Calu3 (cell line): ENCODE data around the gene CRACDL. TPM values are rescaled to one million over a fixed set of nuclear protein-coding genes. Genes with fewer than 3 reads are reported as not detected.

ENCODE experiments used
- Bru-seq: library from RNA; stranded (reverse); fragments of 400-500 nt; gene quantifications from one replicate; lab custom pipeline; 2021; lab: Mats Ljungman, UMichigan
- BruChase-seq, 2 experiments: library from RNA; stranded (reverse); fragments of 400-500 nt; gene quantifications; one replicate each; lab custom pipeline; 2021; lab: Mats Ljungman, UMichigan
- BruUV-seq: library from RNA; stranded (reverse); fragments of 400-500 nt; replicated peaks from 2 replicates; lab custom pipeline; 2021; lab: Mats Ljungman, UMichigan
- CTCF ChIA-PET: fragments of 300-600 bp; sonication (Branson Sonifier 250); formaldehyde crosslinking; loops from one replicate; lab custom pipeline; 2022; ENCODE audit warnings: antibody characterized with exemption; lab: Charles Lee
- DNase-seq: peaks from one replicate; pipeline ENCODE4 v3.0.0; 2022
- H3K27ac Mint-ChIP-seq: one replicate; pipeline ENCODE4 v1.8.0; 2022; ENCODE audit warnings: mixed read lengths; ENCODE audit not compliant: unreplicated experiment
- H3K27me3 Mint-ChIP-seq: one replicate; pipeline ENCODE4 v1.8.0; 2022; ENCODE audit warnings: mixed read lengths; ENCODE audit not compliant: unreplicated experiment
- H3K36me3 Mint-ChIP-seq: one replicate; pipeline ENCODE4 v1.8.0; 2022; ENCODE audit warnings: mild to moderate bottlenecking, moderate library complexity, mixed read lengths; ENCODE audit not compliant: insufficient read depth, unreplicated experiment
- H3K4me1 Mint-ChIP-seq: one replicate; pipeline ENCODE4 v1.8.0; 2022; ENCODE audit warnings: mild to moderate bottlenecking, low read depth, mixed read lengths; ENCODE audit not compliant: unreplicated experiment
- H3K4me3 Mint-ChIP-seq: one replicate; pipeline ENCODE4 v1.8.0; 2022; ENCODE audit warnings: mild to moderate bottlenecking, low read depth, moderate library complexity, mixed read lengths; ENCODE audit not compliant: unreplicated experiment
- H3K9me3 Mint-ChIP-seq: one replicate; pipeline ENCODE4 v1.8.0; 2022; ENCODE audit warnings: low read depth, mixed read lengths; ENCODE audit not compliant: unreplicated experiment
- intact Hi-C: fragments of 100-400 bp; cut with micrococcal nuclease; formaldehyde crosslinking; loops from one replicate; pipeline ENCODE4 v1.10.0; 2022; ENCODE audit not compliant: unreplicated experiment
- long read RNA-seq: library from polyadenylated mRNA; stranded (forward); transcript quantifications from one replicate; pipeline ENCODE4 v2.0.0, GENCODE V29; 2022
- total RNA-seq: library from RNA; stranded (reverse); gene quantifications from 2 replicates; pipeline ENCODE4 v1.2.3, GENCODE V29; 2022
- TF ChIP-seq, protein P1 (sequence below): fragments of 200-600 bp; IDR thresholded peaks from one replicate; pipeline ENCODE4 v1.8.0; 2022; ENCODE audit warnings: antibody characterized with exemption; ENCODE audit not compliant: unreplicated experiment

CRACDL gene, protein sequence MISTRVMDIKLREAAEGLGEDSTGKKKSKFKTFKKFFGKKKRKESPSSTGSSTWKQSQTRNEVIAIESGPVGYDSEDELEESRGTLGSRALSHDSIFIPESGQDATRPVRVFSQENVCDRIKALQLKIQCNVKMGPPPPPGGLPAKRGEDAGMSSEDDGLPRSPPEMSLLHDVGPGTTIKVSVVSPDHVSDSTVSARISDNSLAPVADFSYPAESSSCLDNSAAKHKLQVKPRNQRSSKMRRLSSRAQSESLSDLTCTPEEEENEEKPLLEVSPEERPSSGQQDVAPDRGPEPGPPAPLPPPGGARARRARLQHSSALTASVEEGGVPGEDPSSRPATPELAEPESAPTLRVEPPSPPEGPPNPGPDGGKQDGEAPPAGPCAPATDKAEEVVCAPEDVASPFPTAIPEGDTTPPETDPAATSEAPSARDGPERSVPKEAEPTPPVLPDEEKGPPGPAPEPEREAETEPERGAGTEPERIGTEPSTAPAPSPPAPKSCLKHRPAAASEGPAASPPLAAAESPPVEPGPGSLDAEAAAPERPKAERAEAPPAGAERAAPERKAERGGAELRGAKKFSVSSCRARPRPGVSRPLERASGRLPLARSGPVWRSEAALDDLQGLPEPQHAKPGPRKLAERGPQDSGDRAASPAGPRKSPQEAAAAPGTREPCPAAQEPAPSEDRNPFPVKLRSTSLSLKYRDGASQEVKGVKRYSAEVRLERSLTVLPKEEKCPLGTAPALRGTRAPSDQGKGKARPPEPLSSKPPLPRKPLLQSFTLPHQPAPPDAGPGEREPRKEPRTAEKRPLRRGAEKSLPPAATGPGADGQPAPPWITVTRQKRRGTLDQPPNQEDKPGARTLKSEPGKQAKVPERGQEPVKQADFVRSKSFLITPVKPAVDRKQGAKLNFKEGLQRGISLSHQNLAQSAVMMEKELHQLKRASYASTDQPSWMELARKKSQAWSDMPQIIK
- total RNA-seq (16.2 and 24.3 TPM in 2 replicates), Bru-seq, nascent RNA (percentile 63 among the genes with signal in this experiment), BruChase-seq, experiment 1, labeled RNA remaining after a 6-hour chase (percentile 46 among the genes with signal in this experiment), BruChase-seq, experiment 2, labeled RNA remaining after a 2-hour chase (percentile 49 among the genes with signal in this experiment)
- long read RNA-seq, partial matches to known transcripts = 2 of 8 reads
- long read RNA-seq, other reads (novel, unspliced or antisense) = 5 of 8 reads

DNA sequence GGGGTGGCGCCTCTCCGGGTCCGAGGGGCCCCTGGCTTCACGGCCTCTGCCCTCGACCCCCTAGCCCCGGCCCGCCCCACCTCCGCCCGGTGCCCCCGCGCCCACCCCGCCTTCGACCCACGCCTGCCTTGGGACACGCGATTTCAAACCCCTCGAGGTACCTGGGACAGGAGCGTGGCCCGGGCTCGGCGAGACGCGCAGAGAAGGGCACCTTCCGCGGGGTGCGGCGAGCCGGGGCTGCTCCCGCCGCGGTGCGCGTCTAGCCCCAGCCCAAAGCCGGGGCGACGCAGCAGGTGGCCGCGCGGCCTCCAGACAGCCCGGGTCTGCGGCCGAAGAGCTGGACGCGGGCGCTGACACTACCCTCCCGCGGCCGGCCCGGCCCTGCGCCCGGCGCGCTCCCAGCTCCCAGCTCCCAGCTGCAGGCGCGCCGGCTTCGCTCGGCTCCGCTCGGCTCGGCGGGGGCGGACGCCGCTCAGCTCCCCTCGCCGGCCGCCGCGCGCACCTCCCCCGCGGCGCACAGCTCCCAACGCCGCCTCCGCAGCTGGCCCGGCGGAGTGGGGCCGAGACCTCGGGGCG, at the start of gene CRACDL:
CRACDL (minus strand) TSS at position 449 of the 576 bp plus-strand sequence. CDS start 89,425 bp downstream, outside the sequence.
- Mint-ChIP-seq H3K4me1 (peaks cover 9% of the 10 kb centered on the region), H3K27me3 (peaks cover 53% of the 10 kb centered on the region), H3K36me3 (no peaks in the 10 kb centered on the region), H3K27ac (no peak within 1 kb of the TSS), H3K4me3 (peak within 1 kb of the TSS; percentile 66), H3K9me3 (no peaks in the 10 kb centered on the region)
- DNase-seq = peak; percentile 37
- CTCF ChIA-PET = interaction anchor here (0.7 to 0.8 kb wide), 2 partner anchors 36 to 286 kb away, joined by 3 to 4 read pairs; no protein-coding TSS in a partner anchor
- BruUV-seq = no TSS peak
- intact Hi-C loops = no loop called here
- TF ChIP-seq, protein P1, sequence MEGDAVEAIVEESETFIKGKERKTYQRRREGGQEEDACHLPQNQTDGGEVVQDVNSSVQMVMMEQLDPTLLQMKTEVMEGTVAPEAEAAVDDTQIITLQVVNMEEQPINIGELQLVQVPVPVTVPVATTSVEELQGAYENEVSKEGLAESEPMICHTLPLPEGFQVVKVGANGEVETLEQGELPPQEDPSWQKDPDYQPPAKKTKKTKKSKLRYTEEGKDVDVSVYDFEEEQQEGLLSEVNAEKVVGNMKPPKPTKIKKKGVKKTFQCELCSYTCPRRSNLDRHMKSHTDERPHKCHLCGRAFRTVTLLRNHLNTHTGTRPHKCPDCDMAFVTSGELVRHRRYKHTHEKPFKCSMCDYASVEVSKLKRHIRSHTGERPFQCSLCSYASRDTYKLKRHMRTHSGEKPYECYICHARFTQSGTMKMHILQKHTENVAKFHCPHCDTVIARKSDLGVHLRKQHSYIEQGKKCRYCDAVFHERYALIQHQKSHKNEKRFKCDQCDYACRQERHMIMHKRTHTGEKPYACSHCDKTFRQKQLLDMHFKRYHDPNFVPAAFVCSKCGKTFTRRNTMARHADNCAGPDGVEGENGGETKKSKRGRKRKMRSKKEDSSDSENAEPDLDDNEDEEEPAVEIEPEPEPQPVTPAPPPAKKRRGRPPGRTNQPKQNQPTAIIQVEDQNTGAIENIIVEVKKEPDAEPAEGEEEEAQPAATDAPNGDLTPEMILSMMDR = no peak

DNA sequence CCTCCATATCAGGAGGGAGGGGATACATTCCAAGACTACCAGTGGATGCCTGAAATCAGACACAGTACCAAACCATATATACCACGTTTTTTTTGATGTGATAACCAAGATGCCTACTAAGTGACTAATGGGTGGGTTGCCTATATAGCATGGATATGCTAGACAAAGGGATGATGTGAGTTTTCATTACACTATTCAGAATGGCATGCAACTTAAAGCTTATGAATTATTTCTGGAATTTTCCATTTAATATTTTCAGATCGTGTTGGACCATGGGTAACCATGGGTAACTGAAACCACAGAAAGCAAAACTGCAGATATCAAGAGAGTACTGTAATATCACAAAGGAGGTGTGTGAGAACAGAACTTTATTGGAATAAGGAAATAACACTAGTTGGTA, 39.6 kb upstream of the CRACDL start:
- CTCF ChIA-PET = no interaction called here

DNA sequence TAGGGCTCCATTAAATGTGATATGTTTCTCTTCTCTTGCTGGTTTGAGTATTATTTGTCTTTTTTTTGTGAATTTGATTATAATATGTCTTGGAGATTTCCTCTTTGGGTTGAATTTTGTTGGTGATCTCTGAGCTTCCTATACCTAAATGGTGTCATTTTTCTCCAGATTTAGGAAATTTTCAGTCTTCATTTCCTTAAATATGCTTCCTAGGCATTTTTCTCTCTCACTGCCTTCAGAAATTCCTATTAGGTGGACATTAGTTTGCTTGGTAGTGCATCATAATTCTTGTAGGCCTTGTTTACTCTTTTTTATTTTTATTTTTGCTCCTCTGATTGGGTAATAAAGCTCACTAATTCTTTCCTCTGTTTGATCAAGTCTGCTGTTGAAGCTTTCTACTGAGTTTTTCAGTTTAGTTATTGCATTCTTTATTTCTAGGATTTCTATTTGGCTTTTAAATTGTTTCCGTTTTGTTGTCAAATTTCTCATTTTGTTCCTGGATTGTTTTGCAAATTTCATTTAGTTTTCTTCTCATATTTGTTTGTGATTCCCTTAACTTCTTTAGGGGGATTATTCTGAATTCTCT, 36.6 kb upstream of the CRACDL start:
- TF ChIP-seq, protein P1 = no peak
- Mint-ChIP-seq H3K27me3 (no peaks in the 10 kb centered on the region), H3K27ac (no peak overlapping the region), H3K9me3 (peaks cover 23% of the 10 kb centered on the region), H3K4me3 (no peak overlapping the region), H3K4me1 (no peaks in the 10 kb centered on the region), H3K36me3 (no peaks in the 10 kb centered on the region)
- intact Hi-C loops = no loop called here
- CTCF ChIA-PET = no interaction called here
- BruUV-seq = no TSS peak
- no peak for DNase-seq

More for the DNA sequence above, 39.6 kb upstream of the CRACDL start:
- Mint-ChIP-seq H3K27me3 (no peaks in the 10 kb centered on the region), H3K4me1 (no peaks in the 10 kb centered on the region), H3K4me3 (no peak overlapping the region), H3K36me3 (no peaks in the 10 kb centered on the region), H3K27ac (no peak overlapping the region), H3K9me3 (peaks cover 12% of the 10 kb centered on the region)
- no TSS peak for BruUV-seq
- TF ChIP-seq, protein P1 = no peak
- DNase-seq = no peak
- intact Hi-C loops = no loop called here
